GM20431 (cell line): ENCODE results near the gene ITGA7.

ENCODE experiments used
- in situ Hi-C: fragments of 300-500 bp; cut with MseI, MboI; formaldehyde crosslinking; loops from one replicate; pipeline ENCODE4 v1.15.0; 2020; ENCODE audit warnings: low sequenced_read_pairs; ENCODE audit not compliant: unreplicated experiment

The ITGA7 gene

DNA sequence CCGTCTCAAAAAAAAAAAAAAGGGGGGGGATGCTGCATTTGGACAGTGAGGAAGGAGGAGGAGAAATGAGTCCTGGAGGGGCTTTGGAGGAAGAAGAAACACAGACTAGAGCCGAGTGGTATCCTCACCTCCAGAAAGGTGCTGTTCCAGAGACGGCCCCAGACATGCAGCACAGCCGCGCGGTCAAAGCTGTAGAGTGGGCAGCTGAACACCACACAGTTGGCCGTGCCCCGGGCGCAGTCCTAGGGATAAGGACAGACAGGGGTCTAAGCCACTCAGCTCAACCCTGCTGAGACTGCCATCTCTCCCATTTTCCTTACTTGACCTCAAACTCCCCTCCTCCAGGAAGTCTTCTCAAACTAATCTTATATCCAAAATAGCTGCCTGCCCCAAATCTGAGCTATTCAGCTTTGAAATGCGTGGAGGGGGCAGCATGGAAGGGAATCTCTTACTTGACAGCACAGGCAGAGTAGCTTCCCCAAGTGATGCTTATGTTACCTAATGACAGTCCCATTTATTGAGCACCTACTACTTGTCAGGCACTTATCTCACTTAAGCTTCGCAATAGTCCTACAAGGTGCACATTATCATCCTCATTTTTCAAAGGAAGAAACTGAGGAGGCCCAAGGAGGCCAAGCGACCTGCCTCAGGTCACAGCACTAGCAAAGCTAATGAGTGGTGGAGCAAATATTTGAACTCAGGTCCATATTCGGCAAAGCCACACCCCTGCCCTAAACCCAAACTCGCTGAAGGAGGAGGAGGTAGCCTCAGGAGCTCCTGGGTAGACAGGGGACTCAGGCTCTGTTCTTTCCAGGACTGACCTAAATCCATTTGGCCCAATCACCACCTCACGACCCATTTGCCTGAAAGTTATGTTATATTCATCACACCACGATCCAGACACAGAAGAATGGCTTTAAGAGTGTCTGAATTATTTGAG is 18.7 kb downstream of the ITGA7 start:
- in situ Hi-C loops: no loop called here

DNA sequence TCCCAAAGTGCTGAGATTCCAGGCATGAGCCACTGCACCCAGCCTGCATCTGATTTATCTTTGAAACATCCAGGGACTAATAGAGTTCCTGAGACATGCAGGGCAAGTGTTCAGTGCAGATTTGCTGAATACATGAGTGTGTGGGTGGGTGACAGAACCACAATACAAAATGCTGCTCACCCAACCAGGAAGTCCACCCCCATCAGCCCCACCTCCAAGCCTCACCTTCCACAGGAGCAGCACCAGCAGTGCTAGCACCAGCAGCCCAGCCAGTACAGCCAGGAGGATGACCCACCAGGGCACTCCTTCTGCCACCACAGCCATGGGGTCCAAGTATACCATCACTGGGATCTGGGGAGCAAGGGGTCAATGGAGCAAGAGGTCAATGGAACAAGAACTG is 20.0 kb downstream of the ITGA7 start:
- in situ Hi-C loops: no loop called here

DNA sequence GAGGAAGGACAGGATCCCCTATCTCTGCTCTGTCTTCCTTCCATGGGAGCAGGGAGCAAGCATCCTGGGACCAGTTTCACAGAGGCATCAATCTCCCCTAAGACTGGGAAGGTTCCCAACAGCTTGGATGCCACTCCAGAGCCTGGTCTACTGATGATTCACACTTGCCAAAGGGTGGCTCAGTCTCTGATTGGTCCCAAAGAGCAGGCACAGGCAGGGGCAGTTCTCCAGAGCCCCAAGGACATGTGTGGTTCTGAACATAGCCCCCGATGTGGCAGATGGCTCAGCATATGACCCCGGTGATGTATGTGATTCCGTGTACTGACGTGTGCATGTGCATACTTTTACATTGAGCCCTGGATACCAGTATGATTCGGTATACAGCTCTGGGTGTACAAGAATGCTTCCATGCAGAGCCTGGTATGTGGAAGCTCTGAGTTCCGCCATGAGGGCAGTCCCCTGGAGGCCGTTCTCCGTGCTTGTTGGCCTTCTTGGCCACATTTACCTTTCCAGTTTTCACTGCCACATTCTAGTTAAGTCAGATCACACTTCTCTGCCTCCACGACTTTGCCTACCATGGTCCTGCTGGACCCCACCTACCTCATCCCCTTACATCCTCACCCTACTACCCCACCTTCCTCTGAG is 21.2 kb downstream of the ITGA7 start:
- in situ Hi-C loops: no loop called here

DNA sequence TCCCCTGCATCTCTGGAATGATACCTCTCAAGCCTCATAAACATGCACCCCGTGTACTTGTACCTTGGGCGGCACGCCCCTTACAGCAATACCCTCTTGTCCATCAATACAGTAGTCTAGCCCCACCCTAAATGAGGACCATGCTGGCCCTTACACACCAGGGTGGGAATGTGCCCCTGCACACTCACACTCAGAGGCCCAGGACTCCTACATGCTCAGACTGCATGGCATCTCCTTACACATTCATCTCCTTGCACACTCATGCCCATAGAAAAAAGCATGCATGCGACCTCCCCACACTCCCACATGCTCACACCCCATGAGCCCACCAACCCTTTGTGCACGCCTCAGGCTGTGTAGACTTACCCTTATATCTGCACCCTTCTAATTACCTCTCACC is 22.0 kb downstream of the ITGA7 start:
- in situ Hi-C loops: no loop called here

DNA sequence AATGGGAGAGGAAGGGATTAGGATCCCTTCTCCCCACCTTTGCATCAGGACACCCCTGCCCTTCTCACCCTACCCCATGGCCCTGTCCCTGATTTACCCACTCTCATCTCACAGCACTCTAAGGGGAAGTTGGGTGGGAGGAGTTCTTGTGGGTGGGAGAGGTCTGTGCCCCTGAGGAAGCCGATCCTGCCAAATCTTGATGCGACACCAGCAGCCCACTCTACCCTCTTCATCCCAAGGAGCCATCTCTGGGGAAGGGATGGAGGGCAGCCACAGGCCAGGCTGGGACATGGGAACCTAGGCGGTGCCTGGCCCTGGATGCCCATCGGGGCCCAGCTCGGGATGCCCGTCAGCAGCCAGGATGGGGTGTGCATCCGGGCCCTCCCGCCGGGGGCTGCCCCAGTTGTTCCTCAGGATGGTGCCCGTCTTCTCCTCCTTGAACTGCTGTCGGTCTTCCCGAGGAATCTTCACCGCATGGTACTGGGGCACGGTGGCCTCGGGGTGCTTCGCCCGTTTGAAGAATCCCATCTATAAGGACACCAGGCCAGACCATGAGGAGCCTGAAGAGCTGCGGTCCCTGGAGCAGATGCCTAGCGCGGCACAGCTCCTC is 22.8 kb downstream of the ITGA7 start:
- in situ Hi-C loops: no loop called here

DNA sequence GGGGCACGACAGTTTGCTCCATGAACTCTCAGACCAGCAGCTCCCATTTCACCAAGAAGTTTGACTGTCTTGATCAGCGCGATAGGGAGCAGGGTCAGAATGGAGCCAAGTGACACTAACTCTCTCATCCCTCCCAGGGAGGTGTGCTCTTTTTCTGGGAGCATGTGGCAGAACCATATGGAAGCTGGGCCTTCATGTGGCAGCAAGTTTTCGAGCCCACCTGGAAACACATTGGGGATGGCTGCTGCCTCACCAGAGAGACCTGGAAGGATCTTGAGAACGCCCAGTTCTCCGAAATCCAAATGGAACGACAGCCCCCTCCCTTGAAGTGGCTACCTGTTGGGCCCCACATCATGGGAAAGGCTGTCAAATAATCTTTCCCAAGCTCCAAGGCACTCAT is 24.0 kb downstream of the ITGA7 start:
- in situ Hi-C loops: no loop called here

DNA sequence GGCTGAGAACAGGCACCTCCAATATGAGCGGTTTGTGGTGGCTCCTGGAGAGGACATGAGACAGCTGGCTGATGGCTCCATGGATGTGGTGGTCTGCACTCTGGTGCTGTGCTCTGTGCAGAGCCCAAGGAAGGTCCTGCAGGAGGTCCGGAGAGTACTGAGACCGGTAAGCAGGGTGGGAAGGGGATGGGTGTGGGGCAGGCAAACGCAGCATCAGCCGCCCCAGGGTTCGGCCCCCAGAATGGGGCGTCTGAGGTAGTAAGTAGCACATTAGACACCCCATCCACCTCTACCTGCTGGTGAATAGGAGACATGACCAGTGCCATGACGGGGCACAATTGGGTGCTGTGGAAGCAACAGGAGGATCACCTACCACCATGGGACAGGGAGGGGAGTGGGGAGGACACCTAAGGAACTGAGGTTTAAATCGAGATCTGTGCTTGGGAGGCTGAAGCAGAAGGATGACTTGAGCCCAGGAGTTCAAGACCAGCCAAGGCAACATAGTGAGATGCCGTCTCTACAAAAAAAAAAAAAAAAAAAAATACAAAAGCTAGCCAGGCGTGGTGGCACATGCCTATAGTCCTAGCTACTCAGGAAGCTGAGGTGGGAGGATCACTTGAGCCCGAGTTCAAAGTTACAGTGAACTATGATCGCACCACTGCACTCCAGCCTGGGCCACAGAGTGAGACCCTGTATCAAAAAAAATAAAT is 25.5 kb downstream of the ITGA7 start:
- in situ Hi-C loops: no loop called here

DNA sequence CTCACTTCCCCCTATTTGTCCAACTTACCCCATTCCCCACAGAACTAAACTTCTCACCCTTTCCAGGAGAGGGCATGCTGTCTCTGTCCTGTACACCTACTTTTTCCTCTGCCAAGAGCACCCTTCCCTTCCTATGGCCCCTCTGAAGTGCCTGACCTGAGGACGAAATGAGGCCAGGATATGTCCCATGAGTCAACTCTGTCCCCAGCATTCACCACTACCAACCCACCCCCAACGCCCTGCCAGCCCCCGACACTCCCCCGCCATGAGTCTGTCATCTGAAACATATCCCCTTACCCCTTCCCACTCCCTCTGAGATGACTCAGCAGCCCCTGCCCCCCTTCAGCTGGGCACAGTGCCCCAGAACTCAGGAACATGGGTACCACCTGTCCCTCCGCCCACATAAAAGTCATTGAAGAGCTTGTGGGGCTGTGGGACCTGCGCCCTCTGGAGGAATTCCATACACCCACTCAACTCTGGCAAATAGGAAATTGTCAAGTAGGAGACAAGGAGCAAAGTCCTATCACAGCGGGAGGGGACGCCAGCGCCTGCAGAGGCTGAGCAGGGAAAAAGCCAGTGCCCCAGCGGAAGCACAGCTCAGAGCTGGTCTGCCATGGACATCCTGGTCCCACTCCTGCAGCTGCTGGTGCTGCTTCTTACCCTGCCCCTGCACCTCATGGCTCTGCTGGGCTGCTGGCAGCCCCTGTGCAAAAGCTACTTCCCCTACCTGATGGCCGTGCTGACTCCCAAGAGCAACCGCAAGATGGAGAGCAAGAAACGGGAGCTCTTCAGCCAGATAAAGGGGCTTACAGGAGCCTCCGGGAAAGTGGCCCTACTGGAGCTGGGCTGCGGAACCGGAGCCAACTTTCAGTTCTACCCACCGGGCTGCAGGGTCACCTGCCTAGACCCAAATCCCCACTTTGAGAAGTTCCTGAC is 26.3 kb downstream of the ITGA7 start:
- in situ Hi-C loops: no loop called here

DNA sequence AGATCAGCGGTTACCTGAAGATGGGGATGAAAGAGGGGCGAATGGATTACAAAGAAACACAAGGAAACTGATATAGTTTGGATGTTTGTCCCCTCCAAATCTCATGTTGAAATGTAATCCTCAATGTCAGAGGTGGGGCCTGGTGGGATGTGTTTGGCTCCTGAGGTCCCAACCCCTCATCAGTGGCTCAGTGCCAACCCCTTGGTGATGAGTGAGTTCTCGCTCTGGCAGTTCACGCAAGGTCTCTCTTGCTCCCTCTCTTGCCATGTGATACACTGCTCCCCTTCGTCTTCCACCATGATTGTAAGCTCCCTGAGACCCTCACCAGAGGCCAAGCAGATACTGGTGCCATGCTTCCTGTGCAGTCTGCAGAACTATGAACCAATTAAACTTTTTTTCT is 28.0 kb downstream of the ITGA7 start:
- in situ Hi-C loops: no loop called here

DNA sequence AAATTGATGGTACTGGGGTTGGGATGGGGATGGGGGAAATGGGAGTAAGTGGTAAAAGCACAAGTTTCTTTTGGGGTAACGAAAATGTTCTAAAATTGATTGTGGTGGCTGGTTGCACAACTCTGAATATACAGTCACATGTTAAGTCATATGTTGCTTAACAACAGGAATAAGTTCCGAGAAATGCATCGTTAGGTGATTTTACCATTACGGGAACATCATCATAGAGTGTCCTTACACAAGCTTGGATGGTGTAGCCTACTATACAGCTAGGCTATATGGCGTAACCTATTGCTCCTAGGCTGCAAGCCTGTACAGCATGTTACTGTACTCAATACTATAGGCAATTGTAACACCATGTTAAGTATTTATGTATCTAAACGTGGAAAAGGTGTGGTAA is 31.0 kb downstream of the ITGA7 start:
- in situ Hi-C loops: no loop called here

DNA sequence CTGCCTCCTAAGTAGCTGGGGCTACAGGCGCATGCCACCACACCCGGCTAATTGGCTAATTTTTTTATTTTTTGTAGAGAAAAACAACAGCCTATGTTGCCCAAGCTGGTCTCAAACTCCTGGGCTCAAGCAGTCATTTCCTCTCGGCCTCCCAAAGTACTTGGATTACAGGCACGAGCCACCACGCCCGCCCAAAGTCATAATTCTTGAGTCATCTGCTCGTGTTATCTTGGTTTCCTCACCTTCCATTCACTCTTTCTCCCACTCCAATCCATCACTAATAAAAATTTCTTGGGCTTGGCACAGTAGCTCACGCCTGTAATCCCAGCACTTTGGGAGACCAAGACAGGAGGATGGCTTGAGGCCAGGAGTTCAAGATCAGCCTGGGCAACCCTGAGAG is 32.0 kb downstream of the ITGA7 start:
- in situ Hi-C loops: no loop called here

DNA sequence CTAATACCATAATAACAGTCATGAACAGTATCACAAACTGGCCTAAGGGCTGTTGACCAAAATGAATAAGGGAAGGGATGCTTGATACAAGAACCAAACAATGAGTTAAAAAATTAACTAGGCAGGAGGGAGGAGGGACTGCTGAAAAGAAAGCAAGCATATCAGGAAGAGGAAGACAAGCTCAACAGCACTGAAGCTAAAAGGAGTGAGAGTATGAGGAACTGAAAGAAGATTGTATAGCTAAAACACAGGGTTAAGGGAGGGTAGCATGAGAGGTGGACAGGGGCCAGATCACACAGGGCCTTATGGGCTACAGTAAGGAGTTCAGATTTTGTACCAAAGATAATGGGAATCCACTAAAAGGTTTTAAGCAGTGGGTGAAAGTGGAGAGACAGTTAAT is 34.1 kb downstream of the ITGA7 start:
- in situ Hi-C loops: no loop called here

DNA sequence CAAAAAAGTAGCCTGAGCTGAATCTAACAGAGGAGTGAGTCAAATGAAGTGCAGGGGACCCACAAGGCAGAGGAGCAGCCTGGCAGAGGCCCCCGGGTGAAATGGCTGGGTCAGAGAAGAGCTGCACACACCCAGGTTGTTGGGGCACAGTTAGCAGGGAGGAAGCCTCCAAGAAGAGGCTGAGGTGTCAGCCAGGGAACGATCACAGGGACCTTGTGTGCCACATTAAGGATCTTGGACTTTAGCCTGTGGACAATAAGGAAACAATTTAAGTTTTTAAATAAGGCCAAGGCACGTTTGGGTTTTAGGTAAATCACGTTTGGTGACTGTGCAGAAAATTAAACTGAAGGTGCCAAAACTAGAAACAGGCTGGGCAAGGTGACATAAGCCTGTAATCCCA is 36.0 kb downstream of the ITGA7 start:
- in situ Hi-C loops: no loop called here

DNA sequence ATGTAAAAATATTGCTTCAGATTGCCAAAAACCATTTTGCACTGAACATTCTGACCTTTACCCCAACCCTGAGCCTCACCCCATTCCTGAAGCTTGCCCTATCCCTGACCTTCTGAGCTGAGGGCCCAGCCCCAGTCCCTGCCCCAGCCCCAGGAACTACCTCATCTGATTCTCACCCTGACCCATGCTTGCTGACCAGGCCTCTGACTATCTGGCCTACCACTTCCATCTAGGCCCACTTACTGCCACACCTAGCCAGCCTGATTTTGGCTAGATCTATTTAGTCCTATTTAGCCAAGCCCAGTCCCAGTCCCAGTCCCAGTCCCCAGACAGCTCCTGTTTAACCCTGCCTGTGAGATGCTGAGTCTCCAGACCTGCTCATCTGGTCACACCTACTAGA is 37.4 kb downstream of the ITGA7 start:
- in situ Hi-C loops: no loop called here

DNA sequence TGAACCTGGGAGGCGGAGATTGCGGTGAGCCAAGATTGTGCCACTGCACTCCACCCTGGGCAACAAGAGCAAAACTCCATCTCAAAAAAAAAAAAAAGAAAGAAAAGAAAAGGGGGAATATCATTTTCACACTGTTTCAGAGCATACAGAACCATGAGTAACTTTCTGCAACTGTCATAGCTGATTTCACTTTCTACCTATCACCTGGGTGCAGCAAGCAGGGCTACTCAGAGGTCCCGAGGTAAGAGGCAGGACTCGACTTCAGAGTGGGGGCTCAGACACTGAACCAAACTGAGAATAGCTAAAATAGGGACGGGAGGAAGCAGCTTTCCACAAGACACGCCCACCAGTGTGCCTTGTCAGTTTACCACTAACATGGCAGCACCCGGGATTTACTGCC is 41.2 kb downstream of the ITGA7 start:
- in situ Hi-C loops: no loop called here

DNA sequence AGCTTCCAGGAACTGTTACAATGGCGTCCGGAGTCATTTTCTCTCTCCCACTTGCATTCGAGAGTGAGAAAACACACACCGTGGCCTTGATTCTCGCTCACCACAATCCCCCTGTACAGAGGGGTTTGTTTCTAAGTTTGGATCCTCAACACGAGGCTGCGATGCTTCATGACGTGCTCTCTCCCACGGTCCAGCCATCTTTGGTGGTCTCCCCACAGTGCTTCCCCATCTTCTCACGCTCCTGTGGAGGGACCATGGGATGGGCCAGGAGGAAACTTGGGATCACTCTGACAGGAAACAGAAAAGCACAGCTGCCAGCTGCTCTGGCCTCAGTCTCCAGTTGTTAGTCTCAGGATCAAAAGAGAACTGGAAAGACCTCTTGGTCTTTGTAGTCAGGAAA is 42.9 kb downstream of the ITGA7 start:
- in situ Hi-C loops: no loop called here

DNA sequence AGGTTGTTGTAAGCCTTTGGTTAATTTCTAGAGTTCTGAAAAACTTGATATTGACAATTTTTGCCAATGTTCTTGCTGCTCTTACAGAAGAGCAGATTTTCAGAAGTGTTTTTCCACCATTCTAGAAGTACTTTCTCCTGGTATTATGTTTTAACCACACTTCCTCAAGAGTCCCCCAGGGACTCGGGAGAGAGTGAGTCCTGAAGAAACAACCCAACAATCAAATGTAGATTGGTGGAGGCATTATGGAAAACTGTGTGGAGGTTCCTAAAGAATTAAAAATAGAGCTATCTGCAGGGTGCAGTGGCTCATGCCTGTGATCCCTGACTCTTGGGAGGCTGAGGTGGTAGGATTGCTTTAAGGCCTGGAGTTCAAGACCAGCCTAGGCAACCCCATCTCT is 44.3 kb downstream of the ITGA7 start:
- in situ Hi-C loops: no loop called here

DNA sequence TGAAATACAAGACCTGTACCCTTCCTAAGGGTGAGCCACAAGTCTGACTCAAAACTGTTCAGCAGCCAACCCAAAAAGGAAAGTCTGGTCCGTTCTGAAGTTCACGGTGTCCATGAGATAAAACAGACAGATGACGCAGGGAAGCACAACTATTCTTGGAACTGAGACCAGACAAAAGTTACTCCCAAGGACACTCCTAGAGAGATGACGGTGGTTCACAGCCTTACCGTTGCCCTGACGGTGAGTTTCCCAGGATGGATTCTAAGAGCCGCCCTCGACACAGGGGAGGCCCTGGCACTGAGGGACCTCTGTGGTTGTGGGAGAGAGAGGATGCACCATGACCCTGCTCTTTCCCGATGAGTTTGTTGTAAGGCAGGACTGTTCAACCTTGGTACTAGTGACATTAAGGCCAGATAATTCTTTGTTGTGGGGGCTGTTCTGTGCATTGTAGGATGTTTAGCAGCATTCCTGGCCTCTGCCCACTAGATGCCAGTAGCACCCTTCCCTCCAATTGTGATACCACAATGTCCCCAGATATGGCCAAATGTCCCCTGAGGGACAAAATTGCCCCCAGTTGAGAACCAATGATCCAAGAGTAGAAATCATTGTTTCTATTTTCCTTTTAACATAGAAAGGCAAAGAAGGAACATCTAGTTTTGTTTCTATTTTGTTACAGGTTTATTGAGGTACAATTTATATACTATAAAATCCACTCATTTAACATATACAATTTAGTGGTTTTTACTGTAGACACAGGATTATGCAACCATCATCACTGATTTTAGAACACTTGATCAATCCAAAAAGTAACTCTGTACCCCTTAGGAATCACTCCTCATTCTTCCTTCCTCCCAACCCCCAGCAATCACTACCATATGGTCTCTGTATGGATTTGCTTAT is 48.0 kb downstream of the ITGA7 start:
- in situ Hi-C loops: no loop called here
